ENCODE data around the gene SIK3.

SIK3 gene

DNA sequence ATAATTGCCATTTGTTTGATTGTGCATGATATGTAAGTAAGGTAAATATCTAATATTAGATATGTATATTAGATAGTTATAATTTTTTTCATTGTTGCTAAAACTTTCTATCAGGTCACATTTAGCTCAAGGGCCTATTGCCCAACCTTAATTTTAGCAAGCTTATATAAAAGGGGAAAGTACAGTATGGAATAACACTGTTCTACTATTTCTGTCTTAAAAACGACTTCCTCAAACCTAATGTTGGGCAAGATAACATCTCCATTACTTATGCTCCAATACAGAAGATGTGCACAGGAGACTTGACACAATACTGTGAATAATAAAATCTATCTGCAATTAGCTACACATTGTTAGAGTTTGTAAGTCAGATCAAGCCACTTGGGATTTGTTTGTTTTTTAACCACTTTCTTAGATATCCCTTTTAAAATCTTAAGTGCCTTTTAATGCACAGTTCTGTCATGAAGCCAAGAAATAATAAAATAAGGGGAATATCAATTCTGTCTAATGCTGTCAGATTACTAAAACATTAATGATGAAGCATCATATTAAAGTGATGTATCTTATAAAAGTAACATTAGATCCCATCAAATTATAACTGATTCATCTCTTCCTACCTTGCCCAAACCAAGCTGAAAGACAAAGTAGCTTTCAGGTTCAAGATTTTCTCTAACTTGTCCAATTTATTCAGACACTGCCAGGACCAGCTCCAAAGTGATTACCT is 98.1 kb downstream of the SIK3 start:
- no peak for DNase-seq (ENCODE audit: low read depth)

DNA sequence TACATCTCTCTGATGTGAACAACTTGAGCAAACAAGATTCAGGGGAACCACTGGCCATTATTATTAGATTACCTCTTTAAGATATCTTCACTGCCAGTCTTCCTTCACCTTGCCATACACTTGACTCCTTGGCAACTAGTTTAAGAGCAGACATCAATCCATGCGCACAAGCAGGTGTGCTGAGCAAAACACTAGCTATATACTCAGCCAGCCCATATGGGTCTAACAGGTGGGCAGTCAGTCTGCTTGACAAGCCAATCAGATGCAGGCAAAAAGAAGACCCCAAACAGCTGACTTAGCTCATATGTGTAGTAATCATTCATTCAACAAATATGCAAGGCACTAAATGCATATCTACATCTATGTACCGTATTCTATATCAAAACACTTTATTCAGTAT is 101.2 kb downstream of the SIK3 start:
- no peak for TF ChIP-seq CTCF (IDR thresholded peaks at IDR 0.05; ENCODE audit: low read depth, low read length, missing control alignments)
- H3K4me3 ChIP-seq (ENCODE audit: low read depth, low read length) = no peak overlapping the region
- no peak for DNase-seq (ENCODE audit: low read depth)

More for the DNA sequence above, 98.1 kb downstream of the SIK3 start:
- no peak for TF ChIP-seq CTCF (IDR thresholded peaks at IDR 0.05; ENCODE audit: low read depth, low read length, missing control alignments)
- no peak overlapping the region for H3K4me3 ChIP-seq (ENCODE audit: low read depth, low read length)

- TF ChIP-seq CTCF (IDR thresholded peaks at IDR 0.05; ENCODE audit: low read depth, low read length, missing control alignments) = no peak
- H3K4me3 ChIP-seq (ENCODE audit: low read depth, low read length) = no peak overlapping the region
- DNase-seq (ENCODE audit: low read depth) = no peak
Observed at GRCh38 chr11:116994195-116994594, 104.0 kb downstream of the SIK3 start.

DNA sequence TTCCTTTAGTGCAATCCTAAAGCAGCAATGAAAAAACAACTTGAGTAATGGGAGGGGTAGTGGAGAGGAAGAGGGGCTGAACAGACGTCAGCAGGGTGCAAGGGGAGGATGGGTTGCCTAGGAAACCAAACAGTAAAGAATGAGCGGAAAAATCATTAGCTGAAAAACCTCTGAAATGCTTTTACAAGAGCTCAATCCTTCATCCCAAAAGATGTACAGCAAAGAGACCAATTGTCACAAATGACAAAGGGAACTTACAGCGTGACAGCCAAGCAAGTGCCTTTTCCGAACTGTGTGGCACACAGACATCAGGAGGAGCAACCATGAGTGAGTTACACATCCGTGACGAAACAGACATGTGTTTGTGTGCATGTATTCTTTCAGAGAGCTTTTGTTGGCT is 104.6 kb downstream of the SIK3 start:
- H3K4me3 ChIP-seq (ENCODE audit: low read depth, low read length) = no peak overlapping the region
- TF ChIP-seq CTCF (IDR thresholded peaks at IDR 0.05; ENCODE audit: low read depth, low read length, missing control alignments) = no peak
- DNase-seq (ENCODE audit: low read depth) = no peak

DNA sequence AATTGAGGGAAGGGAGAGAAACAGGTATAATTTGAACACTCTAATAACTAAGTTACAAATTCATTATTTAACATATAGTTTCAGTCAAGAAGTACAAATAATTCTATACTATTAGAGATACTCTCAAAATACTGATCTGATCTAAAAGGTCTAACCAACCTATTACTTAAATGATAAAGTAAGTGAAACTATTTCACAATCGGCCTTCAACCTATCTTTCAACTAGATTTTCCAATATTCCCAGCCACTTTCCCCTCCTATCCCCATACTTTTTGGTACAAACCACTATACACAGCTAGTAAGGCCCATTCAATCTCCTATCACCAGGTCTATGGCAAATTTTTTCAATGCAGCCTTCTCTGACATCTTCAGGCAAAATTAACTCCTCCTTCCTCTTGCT is 106.7 kb downstream of the SIK3 start:
- no peak for TF ChIP-seq CTCF (IDR thresholded peaks at IDR 0.05; ENCODE audit: low read depth, low read length, missing control alignments)
- no peak overlapping the region for H3K4me3 ChIP-seq (ENCODE audit: low read depth, low read length)
- DNase-seq (ENCODE audit: low read depth) = no peak

DNA sequence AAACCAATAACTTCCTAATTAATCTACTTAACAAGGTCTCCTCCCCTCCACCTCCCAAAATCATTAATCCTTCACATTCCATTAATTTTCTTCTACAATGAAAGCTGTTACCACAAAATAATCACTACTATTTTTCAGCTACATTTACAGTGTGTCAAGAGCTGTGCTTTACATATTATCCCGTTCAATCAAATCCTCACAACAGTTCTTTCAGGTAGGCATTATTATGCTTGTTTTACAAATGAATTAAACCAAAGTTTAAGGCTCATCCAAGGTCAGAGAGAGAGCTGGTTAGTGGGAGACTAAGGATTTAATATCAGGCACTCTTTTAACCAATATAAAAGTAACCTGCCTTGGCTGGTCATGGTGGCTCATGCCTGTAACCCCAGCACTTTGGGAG is 107.4 kb downstream of the SIK3 start:
- no peak for DNase-seq (ENCODE audit: low read depth)

More for the DNA sequence above, 107.4 kb downstream of the SIK3 start:
- no peak for TF ChIP-seq CTCF (IDR thresholded peaks at IDR 0.05; ENCODE audit: low read depth, low read length, missing control alignments)
- no peak overlapping the region for H3K4me3 ChIP-seq (ENCODE audit: low read depth, low read length)
